A549 (cell line): ENCODE results near the gene SLC22A23. TPM values are rescaled to one million over a fixed set of nuclear protein-coding genes. Genes with fewer than 3 reads are reported as not detected.

ENCODE experiments used
- ATAC-seq, 2 experiments: fragments of 200-7000 bp in 1 of 2; fragments of >200 bp in 1 of 2; cut with Nextera tagmentation in 1 of 2; cut with Tn5 transposase in 1 of 2; 3 replicates each; pipeline versions ENCODE4 v1.8.0 to v1.9.1; 2018 to 2020; ENCODE audit warnings: mild to moderate bottlenecking in 1 of 2, moderate library complexity in 1 of 2
- CTCF ChIA-PET: fragments of 300-600 bp; sonication (Branson Sonifier 250); formaldehyde crosslinking; extraction: SDS; loops from one replicate; lab custom pipeline; 2021; ENCODE audit warnings: antibody characterized with exemption, inconsistent platforms; lab: Yijun Ruan, JAX
- POLR2A ChIA-PET: fragments of 350-600 bp; formaldehyde crosslinking; extraction: SDS; loops from one replicate; lab custom pipeline; 2021; ENCODE audit warnings: antibody characterized with exemption, inconsistent platforms; lab: Yijun Ruan, JAX
- DNase-seq, 2 experiments: peaks; one replicate each; pipeline versions ENCODE4 v3.0.0 to v3.0.0-alpha.2; 2011 to 2016; ENCODE audit warnings: low read depth in 1 of 2, low spot score in 1 of 2
- FAIRE-seq: peaks from 2 replicates; lab custom pipeline; 2011; peaks lifted over from hg19 to GRCh38; lab: Jason Lieb, UNC
- H3K27ac ChIP-seq, 2 experiments: fragments of >200 bp; sonication (Bioruptor Twin); formaldehyde crosslinking; 3 replicates each; pipeline ENCODE4 v1.5.1; 2016 to 2017
- H3K4me1 ChIP-seq: fragments of >200 bp; sonication (Bioruptor Twin); formaldehyde crosslinking; 3 replicates; pipeline ENCODE4 v1.6.1; 2016
- H3K4me2 ChIP-seq: fragments of >200 bp; sonication (Bioruptor Twin); formaldehyde crosslinking; 3 replicates; pipeline ENCODE4 v1.6.1; 2016
- H3K4me3 ChIP-seq: fragments of >200 bp; sonication (Bioruptor Twin); formaldehyde crosslinking; 3 replicates; pipeline ENCODE4 v1.5.1; 2016
- H3K9me3 ChIP-seq: fragments of >200 bp; sonication (Bioruptor Twin); formaldehyde crosslinking; 3 replicates; pipeline ENCODE4 v1.6.1; 2016
- ATOH8 ChIP-seq: fragments of 250-450 bp; sonication (Bioruptor Pico); IDR thresholded peaks from 2 replicates; pipeline ENCODE4 v1.5.0; 2020; ENCODE audit warnings: low read depth, mild to moderate bottlenecking, moderate library complexity
- CEBPB ChIP-seq, 2 experiments: fragments of >200 bp in 1 of 2; sonication (Bioruptor Twin) in 1 of 2; formaldehyde crosslinking in 1 of 2; IDR thresholded peaks; 2 replicates each; pipeline ENCODE4 v1.6.1; 2012 to 2016
- EHF ChIP-seq: fragments of 250-450 bp; sonication (Bioruptor Pico); IDR thresholded peaks from 2 replicates; pipeline ENCODE4 v1.5.0; 2020; ENCODE audit warnings: mild to moderate bottlenecking
- EP300 ChIP-seq, 2 experiments: fragments of >200 bp; sonication (Bioruptor Twin); formaldehyde crosslinking; IDR thresholded peaks; 2 replicates in 1 of 2; 3 replicates in 1 of 2; pipeline ENCODE4 v1.6.1; 2016 to 2017
- ESRRA ChIP-seq: fragments of 150-350 bp; IDR thresholded peaks from 2 replicates; pipeline ENCODE4 v1.6.1; 2014; ENCODE audit warnings: mild to moderate bottlenecking, low read length, borderline replicate concordance
- FOSB ChIP-seq: fragments of 250-450 bp; sonication (Bioruptor Pico); IDR thresholded peaks from 2 replicates; pipeline ENCODE4 v1.5.0; 2020; ENCODE audit warnings: mild to moderate bottlenecking, moderate library complexity
- FOSL2 ChIP-seq, 2 experiments: fragments of 450-650 bp in 1 of 2; fragments of >200 bp in 1 of 2; sonication (Bioruptor Twin) in 1 of 2; formaldehyde crosslinking; IDR thresholded peaks; 2 replicates each; pipeline versions ENCODE4 v1.5.0 to v1.6.1; 2016 to 2020; ENCODE audit warnings: mild to moderate bottlenecking in 1 of 2, moderate library complexity in 1 of 2
- FOXS1 ChIP-seq: fragments of 250-450 bp; sonication (Bioruptor Pico); IDR thresholded peaks from 2 replicates; pipeline ENCODE4 v1.5.0; 2020; ENCODE audit warnings: mild to moderate bottlenecking, moderate library complexity
- HDAC2 ChIP-seq: fragments of 200-600 bp; sonication (generic); IDR thresholded peaks from 2 replicates; pipeline ENCODE4 v1.6.1; 2016
- HMGXB4 ChIP-seq: fragments of 250-450 bp; sonication (Bioruptor Pico); IDR thresholded peaks from 2 replicates; pipeline ENCODE4 v1.5.0; 2021; ENCODE audit warnings: mild to moderate bottlenecking, moderate library complexity, borderline replicate concordance
- HOXB13 ChIP-seq: fragments of 250-450 bp; sonication (Bioruptor Pico); IDR thresholded peaks from 2 replicates; pipeline ENCODE4 v1.5.0; 2020; ENCODE audit warnings: low read depth, mild to moderate bottlenecking, moderate library complexity
- HOXB5 ChIP-seq: fragments of 250-450 bp; sonication (Bioruptor Pico); IDR thresholded peaks from 2 replicates; pipeline ENCODE4 v1.5.0; 2020; ENCODE audit warnings: mild to moderate bottlenecking, moderate library complexity
- JUN ChIP-seq, 2 experiments: fragments of >200 bp; sonication (Bioruptor Twin); formaldehyde crosslinking; IDR thresholded peaks; 2 replicates in 1 of 2; 3 replicates in 1 of 2; pipeline ENCODE4 v1.6.1; 2016 to 2017
- KDM1A ChIP-seq: fragments of 200-600 bp; sonication (generic); IDR thresholded peaks from 2 replicates; pipeline ENCODE4 v1.6.1; 2016; ENCODE audit warnings: low read depth, mild to moderate bottlenecking
- MAZ ChIP-seq: fragments of 150-350 bp; IDR thresholded peaks from 2 replicates; pipeline ENCODE4 v1.6.1; 2014; ENCODE audit warnings: antibody characterized with exemption, low read depth, low read length, borderline replicate concordance
- MYC ChIP-seq: IDR thresholded peaks from 2 replicates; pipeline ENCODE4 v1.6.1; 2012; ENCODE audit warnings: mild to moderate bottlenecking, inconsistent platforms, low read length, improper control_type of control experiment, borderline replicate concordance
- NR3C1 ChIP-seq: fragments of >200 bp; sonication (Bioruptor Twin); formaldehyde crosslinking; IDR thresholded peaks from 3 replicates; pipeline ENCODE4 v1.6.1; 2017
- PBX3 ChIP-seq: IDR thresholded peaks from 2 replicates; pipeline ENCODE4 v1.6.1; 2012
- PHF8 ChIP-seq: fragments of 200-600 bp; sonication (generic); IDR thresholded peaks from 2 replicates; pipeline ENCODE4 v1.6.1; 2016; ENCODE audit warnings: low read depth, mild to moderate bottlenecking, antibody characterized with exemption, moderate library complexity, borderline replicate concordance
- POLR2A ChIP-seq: IDR thresholded peaks from 2 replicates; pipeline ENCODE4 v1.6.1; 2012; ENCODE audit warnings: mild to moderate bottlenecking, low read length
- POLR2AphosphoS2 ChIP-seq: conservative IDR thresholded peaks from 2 replicates; pipeline ENCODE4 v1.6.1; 2012; ENCODE audit warnings: low read length, improper control_type of control experiment, inconsistent platforms
- REST ChIP-seq: fragments of 200-600 bp; sonication (generic); IDR thresholded peaks from 2 replicates; pipeline ENCODE4 v1.6.1; 2016; ENCODE audit warnings: antibody characterized with exemption, mild to moderate bottlenecking, moderate library complexity
- RFX5 ChIP-seq: fragments of 450-650 bp; IDR thresholded peaks from 2 replicates; pipeline ENCODE4 v1.7.1; 2014; ENCODE audit warnings: antibody characterized with exemption, mild to moderate bottlenecking, moderate library complexity
- SMC3 ChIP-seq: fragments of >200 bp; sonication (Bioruptor Twin); formaldehyde crosslinking; IDR thresholded peaks from 3 replicates; pipeline ENCODE4 v1.6.1; 2018; ENCODE audit warnings: inconsistent platforms
- TFCP2L1 ChIP-seq: fragments of 250-450 bp; sonication (Bioruptor Pico); IDR thresholded peaks from 2 replicates; pipeline ENCODE4 v1.5.0; 2021; ENCODE audit warnings: mild to moderate bottlenecking
- USF2 ChIP-seq: fragments of 450-650 bp; IDR thresholded peaks from 2 replicates; pipeline ENCODE4 v1.6.1; 2014; ENCODE audit warnings: antibody characterized with exemption
- ZFP36 ChIP-seq: fragments of 450-650 bp; IDR thresholded peaks from 2 replicates; pipeline ENCODE4 v1.6.1; 2014; ENCODE audit warnings: borderline replicate concordance; ENCODE audit not compliant: partially characterized antibody
- ZNF302 ChIP-seq: fragments of 250-450 bp; sonication (Bioruptor Pico); IDR thresholded peaks from 2 replicates; pipeline ENCODE4 v1.9.0; 2021; ENCODE audit warnings: inconsistent platforms, mild to moderate bottlenecking, moderate library complexity
- ZSCAN20 ChIP-seq: fragments of 250-450 bp; sonication (Bioruptor Pico); IDR thresholded peaks from 2 replicates; pipeline ENCODE4 v1.8.0; 2022; ENCODE audit warnings: mild to moderate bottlenecking, moderate library complexity
- WGBS: methylation state at CpG from one replicate; pipeline ENCODE4 v1.1.6; 2017; ENCODE audit errors: missing lambda C conversion rate; 5-methylcytosine and 5-hydroxymethylcytosine counted together
- polyA plus RNA-seq, 4 experiments: library from polyadenylated mRNA; depleted of rRNA in 3 of 4; stranded (reverse); fragments of >200 nt; fragmentation: RNase III in 1 of 4; extraction: RNeasy Plus Mini Kit Qiagen cat#74134 plus additional on column Dnase treatment in 1 of 4; gene quantifications; 2 replicates in 3 of 4; 3 replicates in 1 of 4; pipeline ENCODE4 v1.2.3, GENCODE V29; 2011 to 2017
- TF ChIP-seq, protein P1 (sequence below): fragments of >200 bp; sonication (Bioruptor Twin); formaldehyde crosslinking; IDR thresholded peaks from 2 replicates; pipeline ENCODE4 v1.6.1; 2016

SLC22A23 gene
- polyA plus RNA-seq, 2 of the 4 experiments (the other 2 are of a cell fraction) = 4.4 to 6.2 TPM

DNA sequence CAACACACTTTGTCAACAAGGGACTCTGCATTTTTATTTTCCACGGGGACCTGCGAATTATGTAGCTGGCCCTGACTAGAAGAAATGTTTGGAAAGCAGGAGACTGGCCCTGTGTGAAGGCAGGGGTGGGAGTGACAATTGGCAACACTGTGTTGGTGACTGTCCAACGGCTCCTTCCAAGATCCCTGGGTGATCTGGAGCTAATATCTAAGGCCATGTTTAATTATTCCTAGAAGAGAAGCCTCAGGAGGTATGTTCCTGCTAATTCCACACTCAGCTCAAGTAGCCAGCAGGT is 13.7 kb downstream of the SLC22A23 start:
- Histone ChIP-seq H3K9me3 (no peaks in the 10 kb centered on the region), H3K4me1 (peaks cover 34% of the 10 kb centered on the region), H3K4me2 (peak overlapping the region; percentile 22; the same call in 1 of the 3 replicates), H3K4me3 (no peak overlapping the region)
- no peak for DNase-seq
- no peak for ATAC-seq
- FAIRE-seq = no peak
- 62% methylated on average over 3 of the region's 3 CpGs for WGBS
- CTCF ChIA-PET = interaction anchor here (1.0 to 1.3 kb wide), 3 partner anchors 21 to 289 kb away, joined by 3 read pairs; no protein-coding TSS in a partner anchor
- TF ChIP-seq HMGXB4 (CRISPR knock-in tag) = no peak
- no peak for TF ChIP-seq ESRRA
- TF ChIP-seq FOXS1 (CRISPR knock-in tag) = no peak
- no peak for TF ChIP-seq POLR2A
- TF ChIP-seq USF2 = no peak
- TF ChIP-seq POLR2AphosphoS2 = no peak
- no peak for TF ChIP-seq JUN (IDR thresholded peaks at IDR 0.05)
- TF ChIP-seq TFCP2L1 = no peak
- TF ChIP-seq HOXB13 (CRISPR knock-in tag) = no peak
- no peak for TF ChIP-seq MAZ
- no peak for TF ChIP-seq NR3C1
- TF ChIP-seq EHF (CRISPR knock-in tag) = no peak
- TF ChIP-seq HOXB5 (CRISPR knock-in tag) = no peak
- TF ChIP-seq CEBPB (IDR thresholded peaks at IDR 0.05) = no peak
- TF ChIP-seq EP300 (IDR thresholded peaks at IDR 0.05) = no peak
- TF ChIP-seq, all 56 proteins: peak for 0
- H3K27ac ChIP-seq = peak overlapping the region in 1 of 2 experiments; percentile 44; a peak in 1 of 6 replicates
- POLR2A ChIA-PET = interaction anchor here (0.7 kb wide), 1 partner anchor 109 kb away, joined by 3 read pairs; no protein-coding TSS in a partner anchor

DNA sequence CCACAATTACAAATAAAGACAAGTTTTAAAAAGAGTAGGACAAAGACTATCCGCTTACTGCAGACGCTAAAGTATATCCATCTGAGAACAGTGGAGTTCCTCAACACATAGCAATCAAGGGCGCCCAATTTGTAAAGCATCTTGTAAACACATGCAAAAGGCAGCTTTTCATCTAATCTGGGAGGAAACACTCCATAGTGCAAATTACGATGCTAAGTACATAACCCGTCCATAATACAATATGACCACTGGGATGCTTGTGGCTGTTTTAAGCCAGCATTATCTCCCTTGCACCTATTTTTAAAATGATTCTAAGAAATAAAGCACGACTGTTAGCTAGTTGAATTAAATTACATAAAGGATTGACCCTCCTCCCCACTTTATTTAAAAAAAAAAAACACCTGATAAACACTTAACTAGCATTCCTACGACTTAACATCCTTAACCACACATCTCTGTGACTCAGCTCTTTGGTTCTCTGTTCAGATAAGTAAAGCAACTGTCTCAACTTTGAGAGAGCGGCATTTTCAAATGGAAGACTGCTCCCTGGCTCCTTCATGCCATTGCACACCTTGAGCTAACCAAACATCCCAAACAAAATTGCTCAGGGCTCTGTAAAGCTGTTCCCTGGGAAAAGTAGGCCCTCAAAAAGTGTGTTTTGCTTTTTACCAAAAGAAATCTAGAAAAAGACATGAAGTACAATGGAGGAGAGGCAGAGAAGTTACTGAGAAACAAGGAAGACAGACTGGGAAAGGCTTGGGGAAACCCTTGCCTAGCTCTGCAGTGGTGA is 14.2 kb downstream of the SLC22A23 start:
- Histone ChIP-seq H3K4me3 (no peak overlapping the region), H3K27ac (peak overlapping the region in 1 of 2 experiments; percentile 44; a peak in 2 of 6 replicates), H3K4me1 (peaks cover 39% of the 10 kb centered on the region), H3K9me3 (no peaks in the 10 kb centered on the region), H3K4me2 (peak overlapping the region; percentile 22; the same call in 1 of the 3 replicates)
- WGBS = 73% methylated on average over 8 of the region's 8 CpGs
- FAIRE-seq (no peak), DNase-seq (peak in 1 of 2 experiments; percentile 14), ATAC-seq (no peak)
- CTCF ChIA-PET = interaction anchor here (1.0 to 1.9 kb wide), 5 partner anchors 20 to 290 kb away, joined by 3 to 7 read pairs (median 3); no protein-coding TSS in a partner anchor
- POLR2A ChIA-PET = interaction anchor here (0.7 kb wide), 1 partner anchor 109 kb away, joined by 3 read pairs; no protein-coding TSS in a partner anchor
- TF ChIP-seq SMC3 = no peak
- no peak for TF ChIP-seq FOSB (CRISPR knock-in tag)
- no peak for TF ChIP-seq ATOH8 (CRISPR knock-in tag)
- TF ChIP-seq PHF8 = no peak
- no peak for TF ChIP-seq HDAC2
- no peak for TF ChIP-seq FOSL2 (IDR thresholded peaks at IDR 0.05)
- TF ChIP-seq FOSL2 (CRISPR knock-in tag; IDR thresholded peaks at IDR 0.05) = no peak
- TF ChIP-seq ZSCAN20 (CRISPR knock-in tag) = no peak
- TF ChIP-seq KDM1A = no peak
- no peak for TF ChIP-seq RFX5
- no peak for TF ChIP-seq PBX3
- TF ChIP-seq ZNF302 (CRISPR knock-in tag) = no peak
- no peak for TF ChIP-seq REST
- TF ChIP-seq MYC = no peak
- TF ChIP-seq ZFP36 = no peak
- TF ChIP-seq, protein P1, sequence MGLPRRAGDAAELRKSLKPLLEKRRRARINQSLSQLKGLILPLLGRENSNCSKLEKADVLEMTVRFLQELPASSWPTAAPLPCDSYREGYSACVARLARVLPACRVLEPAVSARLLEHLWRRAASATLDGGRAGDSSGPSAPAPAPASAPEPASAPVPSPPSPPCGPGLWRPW = no peak
- TF ChIP-seq JUN (IDR thresholded peaks at IDR 0.05) = no peak
